ENCODE measurements around the gene RPS6KB1.
"Not testable (repeated sequence)": the region's sequence is repeated elsewhere in the genome, so short reads cannot be mapped to it uniquely, and the experiment has no call there.

DNA sequence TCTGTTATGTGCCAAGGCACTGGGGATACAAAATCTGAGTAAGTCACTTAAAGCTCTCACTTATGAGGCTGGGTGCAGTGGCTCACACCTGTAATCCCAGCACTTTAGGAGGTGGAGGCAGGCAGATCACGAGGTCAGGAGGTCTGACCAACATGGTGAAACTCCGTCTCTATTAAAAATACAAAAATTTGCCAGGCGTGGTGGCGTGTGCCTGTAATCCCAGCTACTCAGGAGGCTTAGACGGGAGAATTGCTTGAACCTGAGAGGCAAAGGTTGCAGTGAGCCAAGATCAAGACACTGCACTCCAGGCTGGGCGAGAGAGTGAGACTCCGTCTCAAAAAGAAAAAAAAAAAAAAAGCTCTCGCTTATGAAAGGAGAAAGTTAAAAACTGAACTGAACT lies 66.7 kb downstream of the RPS6KB1 start:
- TF ChIP-seq, protein P1, sequence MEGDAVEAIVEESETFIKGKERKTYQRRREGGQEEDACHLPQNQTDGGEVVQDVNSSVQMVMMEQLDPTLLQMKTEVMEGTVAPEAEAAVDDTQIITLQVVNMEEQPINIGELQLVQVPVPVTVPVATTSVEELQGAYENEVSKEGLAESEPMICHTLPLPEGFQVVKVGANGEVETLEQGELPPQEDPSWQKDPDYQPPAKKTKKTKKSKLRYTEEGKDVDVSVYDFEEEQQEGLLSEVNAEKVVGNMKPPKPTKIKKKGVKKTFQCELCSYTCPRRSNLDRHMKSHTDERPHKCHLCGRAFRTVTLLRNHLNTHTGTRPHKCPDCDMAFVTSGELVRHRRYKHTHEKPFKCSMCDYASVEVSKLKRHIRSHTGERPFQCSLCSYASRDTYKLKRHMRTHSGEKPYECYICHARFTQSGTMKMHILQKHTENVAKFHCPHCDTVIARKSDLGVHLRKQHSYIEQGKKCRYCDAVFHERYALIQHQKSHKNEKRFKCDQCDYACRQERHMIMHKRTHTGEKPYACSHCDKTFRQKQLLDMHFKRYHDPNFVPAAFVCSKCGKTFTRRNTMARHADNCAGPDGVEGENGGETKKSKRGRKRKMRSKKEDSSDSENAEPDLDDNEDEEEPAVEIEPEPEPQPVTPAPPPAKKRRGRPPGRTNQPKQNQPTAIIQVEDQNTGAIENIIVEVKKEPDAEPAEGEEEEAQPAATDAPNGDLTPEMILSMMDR (IDR thresholded peaks at IDR 0.05): not testable (repeated sequence)
- not testable (repeated sequence) for TF ChIP-seq POLR2A (IDR thresholded peaks at IDR 0.05)

Measured in body of pancreas (tissue), 4 donors.